Neural progenitor cell (in vitro differentiated cells): ENCODE data around the gene CNTN5.

Experiments used
- EZH2 ChIP-seq: fragments of 200-600 bp; sonication (generic); IDR thresholded peaks from 2 replicates; pipeline ENCODE4 v1.6.1; 2017; ENCODE audit warnings: antibody characterized with exemption, mild to moderate bottlenecking, moderate library complexity
- TF ChIP-seq, protein P1 (sequence below): fragments of 200-600 bp; sonication (generic); IDR thresholded peaks from 2 replicates; pipeline ENCODE4 v1.5.1; 2017; ENCODE audit warnings: antibody characterized with exemption, mild to moderate bottlenecking

DNA sequence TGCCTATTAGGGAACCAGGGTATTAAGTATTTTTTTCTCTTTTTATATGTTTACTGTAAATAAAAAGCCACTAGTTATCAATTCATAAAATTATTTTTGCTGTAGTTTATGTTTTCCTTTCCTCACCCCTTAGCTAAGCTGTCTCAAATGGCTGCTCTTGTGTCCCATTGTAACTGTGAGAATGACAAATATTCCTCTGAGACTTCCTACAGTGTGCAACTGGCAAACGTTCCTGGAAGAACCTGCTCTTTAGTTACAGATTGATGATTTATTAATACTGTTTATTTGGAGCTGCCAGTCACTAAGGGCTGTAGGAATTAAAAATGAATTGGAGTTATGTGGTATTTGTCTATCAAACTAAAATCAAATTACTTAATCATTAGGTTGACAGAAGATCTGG, 990.9 kb downstream of the CNTN5 start:
- no peak for TF ChIP-seq EZH2
- TF ChIP-seq, protein P1, sequence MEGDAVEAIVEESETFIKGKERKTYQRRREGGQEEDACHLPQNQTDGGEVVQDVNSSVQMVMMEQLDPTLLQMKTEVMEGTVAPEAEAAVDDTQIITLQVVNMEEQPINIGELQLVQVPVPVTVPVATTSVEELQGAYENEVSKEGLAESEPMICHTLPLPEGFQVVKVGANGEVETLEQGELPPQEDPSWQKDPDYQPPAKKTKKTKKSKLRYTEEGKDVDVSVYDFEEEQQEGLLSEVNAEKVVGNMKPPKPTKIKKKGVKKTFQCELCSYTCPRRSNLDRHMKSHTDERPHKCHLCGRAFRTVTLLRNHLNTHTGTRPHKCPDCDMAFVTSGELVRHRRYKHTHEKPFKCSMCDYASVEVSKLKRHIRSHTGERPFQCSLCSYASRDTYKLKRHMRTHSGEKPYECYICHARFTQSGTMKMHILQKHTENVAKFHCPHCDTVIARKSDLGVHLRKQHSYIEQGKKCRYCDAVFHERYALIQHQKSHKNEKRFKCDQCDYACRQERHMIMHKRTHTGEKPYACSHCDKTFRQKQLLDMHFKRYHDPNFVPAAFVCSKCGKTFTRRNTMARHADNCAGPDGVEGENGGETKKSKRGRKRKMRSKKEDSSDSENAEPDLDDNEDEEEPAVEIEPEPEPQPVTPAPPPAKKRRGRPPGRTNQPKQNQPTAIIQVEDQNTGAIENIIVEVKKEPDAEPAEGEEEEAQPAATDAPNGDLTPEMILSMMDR = no peak
